Muscle of leg (tissue), 11 donors: ENCODE data around the gene TSPAN18. TPM values are rescaled to one million over a fixed set of nuclear protein-coding genes. Genes with fewer than 3 reads are reported as not detected.

Source experiments
- DNase-seq: peaks from one replicate; pipeline ENCODE4 v3.0.0; 2013
- H3K27ac ChIP-seq: one replicate; pipeline ENCODE4 v1.5.1; 2013; ENCODE audit warnings: mild to moderate bottlenecking, low read length, control low read depth
- H3K27me3 ChIP-seq: one replicate; pipeline ENCODE4 v1.6.1; 2013; ENCODE audit warnings: low read length; ENCODE audit not compliant: control insufficient read depth, insufficient read depth
- H3K36me3 ChIP-seq: one replicate; pipeline ENCODE4 v1.6.1; 2013; ENCODE audit warnings: low read length; ENCODE audit not compliant: control insufficient read depth, insufficient read depth
- H3K4me1 ChIP-seq: one replicate; pipeline ENCODE4 v1.6.1; 2013; ENCODE audit warnings: low read length; ENCODE audit not compliant: control insufficient read depth, insufficient read depth
- H3K4me3 ChIP-seq: one replicate; pipeline ENCODE4 v1.5.1; 2013; ENCODE audit warnings: low read length, control low read depth
- H3K9me3 ChIP-seq: replicated peaks from 2 replicates; pipeline ENCODE4 v1.6.1; 2013; ENCODE audit warnings: low read depth, low read length; ENCODE audit not compliant: control insufficient read depth
- WGBS: methylation state at CpG from one replicate; pipeline ENCODE4 v1.1.5; 2013; ENCODE audit warnings: missing lambda C conversion rate; ENCODE audit not compliant: insufficient coverage; 5-methylcytosine and 5-hydroxymethylcytosine counted together
- polyA plus RNA-seq, 8 donors: library from polyadenylated mRNA; unstranded; fragments of 120-200 nt; gene quantifications; one replicate each; pipeline versions ENCODE4 v1.2.1 to v1.2.3, GENCODE V29; 2013; ENCODE audit warnings: inconsistent platforms in 1 of 8, low replicate concordance in 1 of 8; ENCODE audit not compliant: insufficient read length in 8 of 8, insufficient read depth in 1 of 8
- total RNA-seq: library from RNA; stranded (reverse); fragments of 120-200 nt; gene quantifications from one replicate; pipeline ENCODE4 v1.2.4, GENCODE V29; 2013

TSPAN18 gene
- total and polyA plus RNA-seq, 9 donors, result 15.2 to 63.9 (median 44.0) TPM

GRCh38 chr11:44906649-44907048 is 179.9 kb downstream of the TSPAN18 start:
- H3K27ac ChIP-seq, result no peak overlapping the region
- WGBS, result 48% methylated on average over 4 of the region's 5 CpGs
- no peaks in the 10 kb centered on the region for H3K9me3 ChIP-seq
- no peak for DNase-seq
- H3K27me3 ChIP-seq, result peaks cover 5% of the 10 kb centered on the region
- no peak overlapping the region for H3K4me3 ChIP-seq
- H3K36me3 ChIP-seq, result no peaks in the 10 kb centered on the region
- H3K4me1 ChIP-seq, result peaks cover 10% of the 10 kb centered on the region

DNA sequence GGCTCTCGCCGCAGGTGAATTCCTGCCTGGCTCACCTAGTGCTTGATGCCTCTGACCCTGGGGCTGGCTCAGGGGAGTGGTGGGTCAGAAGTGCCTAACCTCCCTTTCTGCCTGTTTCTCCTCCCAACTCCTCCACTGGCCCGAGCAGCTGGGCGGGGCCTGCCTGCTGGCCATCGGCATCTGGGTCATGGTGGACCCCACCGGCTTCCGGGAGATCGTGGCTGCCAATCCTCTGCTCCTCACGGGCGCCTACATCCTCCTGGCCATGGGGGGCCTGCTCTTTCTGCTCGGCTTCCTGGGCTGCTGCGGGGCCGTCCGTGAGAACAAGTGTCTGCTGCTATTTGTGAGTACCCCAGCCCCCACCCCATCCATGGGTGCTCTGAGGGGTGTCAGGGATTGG is 182.8 kb downstream of the TSPAN18 start:
- Histone ChIP-seq H3K9me3 (no peaks in the 10 kb centered on the region), H3K36me3 (peaks cover 3% of the 10 kb centered on the region), H3K4me1 (peaks cover 10% of the 10 kb centered on the region), H3K27ac (no peak overlapping the region), H3K27me3 (peaks cover 5% of the 10 kb centered on the region), H3K4me3 (no peak overlapping the region)
- 79% methylated on average over 13 of the region's 14 CpGs for WGBS
- DNase-seq, result no peak

DNA sequence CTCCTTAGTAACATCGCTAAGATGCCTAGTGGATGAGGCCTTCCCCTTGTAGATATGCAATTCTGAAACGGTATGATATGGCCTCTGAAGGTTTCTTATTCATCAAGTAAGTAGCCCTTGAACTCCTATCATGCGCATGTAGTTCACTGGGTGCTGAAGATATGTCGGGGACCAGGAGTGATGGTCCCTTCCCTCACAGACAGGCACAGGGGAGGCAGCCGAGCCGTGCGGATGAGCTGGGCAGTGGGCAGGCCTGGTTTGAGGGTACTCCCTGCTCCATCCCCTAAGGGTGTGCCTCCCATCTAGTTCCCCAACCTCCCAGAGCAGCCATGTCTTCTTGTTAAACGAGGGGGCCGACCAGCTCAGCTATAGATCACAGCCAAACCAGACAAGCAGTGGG is 183.8 kb downstream of the TSPAN18 start:
- peaks cover 7% of the 10 kb centered on the region for H3K36me3 ChIP-seq
- H3K27ac ChIP-seq, result no peak overlapping the region
- no peaks in the 10 kb centered on the region for H3K9me3 ChIP-seq
- H3K4me1 ChIP-seq, result peaks cover 10% of the 10 kb centered on the region
- peaks cover 5% of the 10 kb centered on the region for H3K27me3 ChIP-seq
- WGBS, result 91% methylated on average over 6 of the region's 9 CpGs
- H3K4me3 ChIP-seq, result no peak overlapping the region
- no peak for DNase-seq

- H3K27ac ChIP-seq, result no peak overlapping the region
Measured at GRCh38 chr11:44911029-44911814, 184.5 kb downstream of the TSPAN18 start.

DNA sequence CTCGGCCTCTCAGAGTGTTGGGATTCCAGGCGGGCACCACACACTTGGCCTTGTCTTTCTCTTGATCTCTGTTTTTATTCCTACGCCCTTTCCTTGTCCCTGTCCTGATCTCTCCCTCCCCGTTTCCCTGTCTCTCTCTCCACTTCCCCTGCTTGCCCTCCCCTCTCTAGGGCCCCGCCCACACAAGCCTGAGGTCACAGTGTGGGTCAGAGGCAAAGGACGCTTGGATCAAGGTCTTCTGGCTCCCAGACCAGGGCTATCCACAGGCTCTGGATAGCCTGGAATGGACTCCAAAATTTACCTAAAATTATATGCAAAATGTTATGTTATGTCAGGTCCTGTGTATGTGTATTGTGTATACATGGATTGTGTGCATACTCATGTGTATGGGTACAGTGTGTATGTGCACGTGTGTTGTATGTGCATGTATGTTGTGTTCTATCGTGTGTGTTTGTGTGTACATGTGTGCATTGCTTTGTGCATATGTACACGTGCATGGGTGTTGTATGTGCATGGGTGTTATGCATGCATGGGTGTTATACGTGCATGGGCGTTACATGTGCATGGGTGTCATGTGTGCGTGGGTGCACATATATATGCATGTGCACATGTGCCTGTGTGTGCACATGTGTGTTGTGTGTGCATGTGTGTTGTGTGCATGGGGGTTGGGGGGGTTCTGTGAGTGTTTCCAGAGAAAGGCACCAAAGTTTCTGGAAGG is 185.7 kb downstream of the TSPAN18 start:
- Histone ChIP-seq H3K9me3 (no peaks in the 10 kb centered on the region), H3K27ac (no peak overlapping the region), H3K4me1 (peaks cover 10% of the 10 kb centered on the region), H3K36me3 (peaks cover 16% of the 10 kb centered on the region), H3K4me3 (no peak overlapping the region), H3K27me3 (peaks cover 3% of the 10 kb centered on the region)
- no peak for DNase-seq
- 69% methylated on average over 9 of the region's 12 CpGs for WGBS

More at GRCh38 chr11:44911029-44911814, 184.5 kb downstream of the TSPAN18 start:
- Histone ChIP-seq H3K27me3 (peaks cover 4% of the 10 kb centered on the region), H3K36me3 (peaks cover 13% of the 10 kb centered on the region), H3K4me3 (no peak overlapping the region), H3K4me1 (peaks cover 10% of the 10 kb centered on the region), H3K9me3 (no peaks in the 10 kb centered on the region)
- 16% methylated on average over 10 of the region's 24 CpGs for WGBS
- DNase-seq, result peak; percentile 95

GRCh38 chr11:44913502-44913901 is 186.7 kb downstream of the TSPAN18 start:
- Histone ChIP-seq H3K36me3 (peaks cover 16% of the 10 kb centered on the region), H3K4me1 (peaks cover 10% of the 10 kb centered on the region), H3K4me3 (no peak overlapping the region), H3K27ac (no peak overlapping the region), H3K27me3 (peaks cover 3% of the 10 kb centered on the region), H3K9me3 (no peaks in the 10 kb centered on the region)
- no peak for DNase-seq

- H3K4me3 ChIP-seq, result no peak overlapping the region
- no peak overlapping the region for H3K27ac ChIP-seq
- WGBS, result 88% methylated on average over 1 of the region's 2 CpGs
- peaks cover 3% of the 10 kb centered on the region for H3K27me3 ChIP-seq
- DNase-seq, result no peak
- peaks cover 17% of the 10 kb centered on the region for H3K36me3 ChIP-seq
- H3K9me3 ChIP-seq, result no peaks in the 10 kb centered on the region
- H3K4me1 ChIP-seq, result peaks cover 10% of the 10 kb centered on the region
Measured at GRCh38 chr11:44914105-44914504, 187.3 kb downstream of the TSPAN18 start.

DNA sequence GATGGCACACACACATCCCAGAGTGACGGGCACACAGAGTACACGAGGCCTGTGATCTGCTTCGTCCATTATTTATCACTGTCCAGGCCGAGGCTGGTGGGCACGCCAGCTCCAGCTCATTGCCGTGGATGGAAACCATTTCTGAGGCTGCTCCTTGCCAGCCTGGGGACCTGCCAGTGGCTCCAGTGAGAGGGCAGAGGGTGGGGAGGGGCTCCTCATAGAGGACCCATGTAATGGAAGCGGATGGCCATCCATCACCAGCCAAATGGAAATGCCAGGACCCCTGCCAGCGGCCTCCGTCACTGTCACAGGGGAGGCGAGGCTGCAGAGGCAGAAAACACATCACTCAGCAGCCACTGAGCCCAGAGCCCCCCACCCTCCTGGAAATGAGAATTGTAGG is 188.2 kb downstream of the TSPAN18 start:
- Histone ChIP-seq H3K4me3 (no peak overlapping the region), H3K9me3 (no peaks in the 10 kb centered on the region), H3K27ac (no peak overlapping the region), H3K36me3 (peaks cover 26% of the 10 kb centered on the region), H3K4me1 (peaks cover 10% of the 10 kb centered on the region), H3K27me3 (peaks cover 3% of the 10 kb centered on the region)
- WGBS, result 75% methylated on average over 8 of the region's 10 CpGs
- no peak for DNase-seq

- Histone ChIP-seq H3K27ac (no peak overlapping the region), H3K9me3 (no peaks in the 10 kb centered on the region), H3K27me3 (peaks cover 3% of the 10 kb centered on the region), H3K36me3 (peaks cover 26% of the 10 kb centered on the region), H3K4me3 (no peak overlapping the region), H3K4me1 (peaks cover 9% of the 10 kb centered on the region)
- WGBS, result 86% methylated on average over 7 of the region's 10 CpGs
- peak; percentile 49 for DNase-seq
Measured at GRCh38 chr11:44915621-44916020, 188.9 kb downstream of the TSPAN18 start.

GRCh38 chr11:44916331-44916730 is 189.6 kb downstream of the TSPAN18 start:
- Histone ChIP-seq H3K9me3 (no peaks in the 10 kb centered on the region), H3K27me3 (peaks cover 2% of the 10 kb centered on the region), H3K4me3 (no peak overlapping the region), H3K36me3 (peaks cover 26% of the 10 kb centered on the region), H3K4me1 (peaks cover 3% of the 10 kb centered on the region), H3K27ac (no peak overlapping the region)
- 90% methylated on average over 3 of the region's 8 CpGs for WGBS
- peak; percentile 32 for DNase-seq
